PC-3 (cell line): ENCODE data around the gene PMIS2. TPM values are rescaled to one million over a fixed set of nuclear protein-coding genes. Genes with fewer than 3 reads are reported as not detected.

Experiments
- ATAC-seq: fragments of 200-7000 bp; cut with Tn5 transposase; 2 replicates; pipeline ENCODE4 v1.9.1; 2020; ENCODE audit warnings: mild to moderate bottlenecking, moderate library complexity
- BruUV-seq: library from RNA; stranded (reverse); fragments of 400-500 nt; replicated peaks from 2 replicates; lab custom pipeline; 2021; lab: Mats Ljungman, UMichigan
- CTCF ChIA-PET: fragments of 300-600 bp; sonication (Branson Sonifier 250); formaldehyde crosslinking; loops from one replicate; lab custom pipeline; 2022; ENCODE audit warnings: antibody characterized with exemption; lab: Charles Lee
- POLR2A ChIA-PET: fragments of 300-600 bp; sonication (Branson Sonifier 250); formaldehyde crosslinking; loops from one replicate; lab custom pipeline; 2022; ENCODE audit warnings: antibody characterized with exemption; ENCODE audit not compliant: unreplicated experiment; lab: Charles Lee
- DNase-seq: peaks from one replicate; pipeline ENCODE4 v3.0.0-alpha.2; 2015
- H2AFZ ChIP-seq: fragments of 300-600 bp; sonication (generic); 2 replicates; pipeline ENCODE4 v1.6.0; 2016; ENCODE audit warnings: antibody characterized with exemption, low read length
- H3F3A ChIP-seq: fragments of 300-600 bp; sonication (generic); one replicate; pipeline ENCODE4 v1.6.0; 2017; ENCODE audit warnings: antibody characterized with exemption, low read length, control low read depth, mild to moderate bottlenecking; ENCODE audit not compliant: unreplicated experiment
- H3K27ac ChIP-seq: fragments of 300-600 bp; sonication (generic); 2 replicates; pipeline ENCODE4 v1.5.1; 2016; ENCODE audit warnings: mild to moderate bottlenecking, low read length
- H3K27me3 ChIP-seq: fragments of 300-600 bp; sonication (generic); 2 replicates; pipeline ENCODE4 v1.6.1; 2016; ENCODE audit warnings: low read length, mixed read lengths
- H3K36me3 ChIP-seq: fragments of 300-600 bp; sonication (generic); 2 replicates; pipeline ENCODE4 v1.6.1; 2016; ENCODE audit warnings: low read depth, mixed run types, low read length, mixed read lengths
- H3K4me1 ChIP-seq: fragments of 300-600 bp; sonication (generic); 2 replicates; pipeline ENCODE4 v1.5.1; 2016; ENCODE audit warnings: low read length; ENCODE audit not compliant: insufficient read depth
- H3K4me2 ChIP-seq: fragments of 300-600 bp; sonication (generic); 2 replicates; pipeline ENCODE4 v1.6.0; 2016; ENCODE audit warnings: low read length
- H3K4me3 ChIP-seq: fragments of 300-600 bp; sonication (generic); 2 replicates; pipeline ENCODE4 v1.5.1; 2016; ENCODE audit warnings: mild to moderate bottlenecking, low read length, mixed read lengths
- H3K79me2 ChIP-seq: fragments of 300-600 bp; sonication (generic); 2 replicates; pipeline ENCODE4 v1.6.1; 2017; ENCODE audit warnings: low read length, mixed read lengths
- H3K9ac ChIP-seq: fragments of 300-600 bp; sonication (generic); 2 replicates; pipeline ENCODE4 v1.6.0; 2016; ENCODE audit warnings: mild to moderate bottlenecking, low read length
- H3K9me2 ChIP-seq: fragments of 300-600 bp; sonication (generic); replicated peaks from 2 replicates; pipeline ENCODE4 v1.6.1; 2016; ENCODE audit warnings: mixed run types, low read length, mixed read lengths
- H3K9me3 ChIP-seq: fragments of 300-600 bp; sonication (generic); 2 replicates; pipeline ENCODE4 v1.6.1; 2016; ENCODE audit warnings: low read length, mixed read lengths
- H4K20me1 ChIP-seq: fragments of 300-600 bp; sonication (generic); 2 replicates; pipeline ENCODE4 v1.6.1; 2016; ENCODE audit warnings: low read length, mixed read lengths
- EZH2 ChIP-seq: fragments of 300-600 bp; sonication (generic); IDR thresholded peaks from one replicate; pipeline ENCODE4 v1.6.1; 2017; ENCODE audit warnings: antibody characterized with exemption, mild to moderate bottlenecking, low read length; ENCODE audit not compliant: unreplicated experiment
- EZH2phosphoT487 ChIP-seq: fragments of 300-600 bp; sonication (generic); IDR thresholded peaks from 2 replicates; pipeline ENCODE4 v1.6.1; 2018; ENCODE audit warnings: mild to moderate bottlenecking, antibody characterized with exemption, low read length, borderline replicate concordance
- intact Hi-C: fragments of 100-400 bp; cut with micrococcal nuclease; formaldehyde crosslinking; loops from 2 replicates; pipeline ENCODE4 v1.9.0; 2023
- total RNA-seq: library from RNA; depleted of rRNA; stranded (reverse); fragments of >200 nt; gene quantifications from 2 replicates; pipeline ENCODE4 v1.2.3, GENCODE V29; 2014
- TF ChIP-seq, protein P1 (sequence below): fragments of 300-600 bp; sonication (generic); conservative IDR thresholded peaks from 2 replicates; pipeline ENCODE4 v1.5.1; 2017; ENCODE audit warnings: antibody characterized with exemption, low read depth, mild to moderate bottlenecking, low read length

Gene PMIS2
- total RNA-seq, 1 experiment from 2014 or later, result not detected

DNA sequence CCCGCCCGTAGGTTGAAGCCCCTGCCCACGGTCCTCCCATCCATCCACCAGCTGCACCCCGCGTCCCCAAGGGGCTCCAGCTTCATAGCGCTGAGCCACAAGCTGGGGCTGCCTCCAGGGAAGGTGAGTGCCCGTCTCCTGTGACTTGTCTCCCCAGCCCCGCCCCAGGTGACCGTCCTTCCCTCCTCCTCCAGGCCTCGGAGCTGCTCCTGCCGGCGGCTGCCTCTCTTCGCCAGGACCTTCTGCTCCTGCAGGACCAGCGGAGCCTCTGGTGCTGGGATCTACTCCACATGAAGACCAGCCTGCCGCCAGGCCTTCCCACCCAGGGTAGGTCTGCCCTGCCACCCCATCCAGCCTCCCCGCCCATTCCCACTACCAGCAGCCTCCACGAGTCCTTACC is 34.0 kb downstream of the PMIS2 start:
- Histone ChIP-seq H3K27ac (no peak overlapping the region), H3K4me1 (no peaks in the 10 kb centered on the region), H3K27me3 (no peaks in the 10 kb centered on the region), H3K36me3 (no peaks in the 10 kb centered on the region), H3K4me2 (no peak overlapping the region), H3K4me3 (no peak overlapping the region), H3K9me2 (no peaks in the 10 kb centered on the region), H2AFZ (no peak overlapping the region), H3K79me2 (no peaks in the 10 kb centered on the region), H3K9ac (no peak overlapping the region), H3F3A (no peaks in the 10 kb centered on the region), H4K20me1 (no peaks in the 10 kb centered on the region), H3K9me3 (no peaks in the 10 kb centered on the region)
- no peak for TF ChIP-seq EZH2
- TF ChIP-seq, protein P1, sequence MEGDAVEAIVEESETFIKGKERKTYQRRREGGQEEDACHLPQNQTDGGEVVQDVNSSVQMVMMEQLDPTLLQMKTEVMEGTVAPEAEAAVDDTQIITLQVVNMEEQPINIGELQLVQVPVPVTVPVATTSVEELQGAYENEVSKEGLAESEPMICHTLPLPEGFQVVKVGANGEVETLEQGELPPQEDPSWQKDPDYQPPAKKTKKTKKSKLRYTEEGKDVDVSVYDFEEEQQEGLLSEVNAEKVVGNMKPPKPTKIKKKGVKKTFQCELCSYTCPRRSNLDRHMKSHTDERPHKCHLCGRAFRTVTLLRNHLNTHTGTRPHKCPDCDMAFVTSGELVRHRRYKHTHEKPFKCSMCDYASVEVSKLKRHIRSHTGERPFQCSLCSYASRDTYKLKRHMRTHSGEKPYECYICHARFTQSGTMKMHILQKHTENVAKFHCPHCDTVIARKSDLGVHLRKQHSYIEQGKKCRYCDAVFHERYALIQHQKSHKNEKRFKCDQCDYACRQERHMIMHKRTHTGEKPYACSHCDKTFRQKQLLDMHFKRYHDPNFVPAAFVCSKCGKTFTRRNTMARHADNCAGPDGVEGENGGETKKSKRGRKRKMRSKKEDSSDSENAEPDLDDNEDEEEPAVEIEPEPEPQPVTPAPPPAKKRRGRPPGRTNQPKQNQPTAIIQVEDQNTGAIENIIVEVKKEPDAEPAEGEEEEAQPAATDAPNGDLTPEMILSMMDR, result no peak
- TF ChIP-seq EZH2phosphoT487, result no peak
- POLR2A ChIA-PET, result no interaction called here
- CTCF ChIA-PET, result no interaction called here
- intact Hi-C loops, result no loop called here
- DNase-seq (no peak), ATAC-seq (no peak)
- BruUV-seq, result no TSS peak

DNA sequence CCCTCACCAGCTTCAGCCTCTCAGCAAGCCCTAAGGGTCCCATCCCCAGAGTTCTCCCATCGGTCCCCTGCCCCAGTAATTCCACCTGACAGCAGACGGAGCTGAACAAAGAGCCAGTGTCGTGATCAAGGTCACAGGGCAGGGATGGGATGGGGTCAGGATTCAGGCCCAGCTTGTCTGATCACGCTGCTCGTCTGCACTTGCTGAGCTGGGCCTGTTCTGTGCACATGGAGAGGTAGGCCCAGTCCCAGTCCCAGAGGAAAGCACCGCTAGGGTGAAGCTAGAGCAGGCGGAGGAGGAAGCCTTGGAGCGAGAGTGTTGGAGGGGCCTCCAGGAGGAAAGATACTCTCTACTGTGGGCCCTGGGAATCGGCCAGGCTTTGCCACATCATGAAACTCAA is 35.7 kb downstream of the PMIS2 start:
- ATAC-seq, result no peak
- POLR2A ChIA-PET, result no interaction called here
- no TSS peak for BruUV-seq

DNA sequence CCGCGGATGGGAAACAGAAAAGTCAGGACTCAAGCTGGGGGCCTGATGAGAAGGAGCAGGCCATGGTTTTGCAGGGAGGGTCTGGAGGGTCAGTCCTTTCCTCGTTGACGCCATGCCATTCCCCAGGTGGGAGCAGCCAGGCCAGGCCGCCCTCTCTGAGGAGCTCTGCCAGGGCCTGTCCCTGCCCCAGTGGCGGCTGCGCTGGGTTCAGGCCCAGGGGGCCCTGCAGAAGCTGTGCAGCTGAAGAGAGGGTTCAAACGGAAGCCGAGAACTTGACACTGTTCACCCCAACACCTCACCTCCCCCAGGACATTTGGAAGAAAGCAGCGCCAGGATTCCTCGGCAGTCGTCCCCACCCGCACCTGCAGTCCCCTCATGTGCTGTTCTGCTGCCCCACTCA is 36.8 kb downstream of the PMIS2 start:
- intact Hi-C loops, result no loop called here
- Histone ChIP-seq H4K20me1 (no peaks in the 10 kb centered on the region), H3K27me3 (no peaks in the 10 kb centered on the region), H3K4me3 (no peak overlapping the region), H3K79me2 (no peaks in the 10 kb centered on the region), H3K4me2 (no peak overlapping the region), H3F3A (no peaks in the 10 kb centered on the region), H3K9me3 (no peaks in the 10 kb centered on the region), H2AFZ (no peak overlapping the region), H3K9me2 (no peaks in the 10 kb centered on the region), H3K36me3 (no peaks in the 10 kb centered on the region), H3K27ac (no peak overlapping the region), H3K9ac (no peak overlapping the region), H3K4me1 (no peaks in the 10 kb centered on the region)
- ChIA-PET CTCF (no interaction called here), POLR2A (no interaction called here)
- TF ChIP-seq EZH2 (no peak), EZH2phosphoT487 (no peak)
- TF ChIP-seq, protein P1, result no peak
- no TSS peak for BruUV-seq
- no peak for DNase-seq
- no peak for ATAC-seq

More for the DNA sequence above, 35.7 kb downstream of the PMIS2 start:
- H3K9me2 ChIP-seq, result no peaks in the 10 kb centered on the region
- no peak for TF ChIP-seq EZH2phosphoT487
- no peak for TF ChIP-seq EZH2
- TF ChIP-seq, protein P1, result no peak
- no peaks in the 10 kb centered on the region for H3F3A ChIP-seq
- H3K9me3 ChIP-seq, result no peaks in the 10 kb centered on the region
- H3K79me2 ChIP-seq, result no peaks in the 10 kb centered on the region
- H4K20me1 ChIP-seq, result no peaks in the 10 kb centered on the region
- no peak overlapping the region for H2AFZ ChIP-seq
- no peaks in the 10 kb centered on the region for H3K36me3 ChIP-seq
- DNase-seq, result no peak
- H3K4me3 ChIP-seq, result no peak overlapping the region
- no peak overlapping the region for H3K9ac ChIP-seq
- CTCF ChIA-PET, result no interaction called here
- no peaks in the 10 kb centered on the region for H3K27me3 ChIP-seq
- H3K4me2 ChIP-seq, result no peak overlapping the region
- intact Hi-C loops, result no loop called here
- no peak overlapping the region for H3K27ac ChIP-seq
- no peaks in the 10 kb centered on the region for H3K4me1 ChIP-seq
